GM12878 (cell line): ENCODE results near the gene COL4A3. TPM values are rescaled to one million over a fixed set of nuclear protein-coding genes. Genes with fewer than 3 reads are reported as not detected.

Source experiments
- ATAC-seq: fragments of 200-7000 bp; cut with Tn5 transposase; 3 replicates; pipeline ENCODE4 v1.9.1; 2020; ENCODE audit warnings: mild to moderate bottlenecking, moderate library complexity
- BruUV-seq: library from RNA; stranded (reverse); fragments of 400-500 nt; replicated peaks from 2 replicates; lab custom pipeline; 2021; lab: Mats Ljungman, UMichigan
- CTCF ChIA-PET: fragments of 300-600 bp; sonication (Branson Sonifier 250); formaldehyde crosslinking; extraction: SDS; loops from one replicate; lab custom pipeline; 2021; ENCODE audit warnings: inconsistent platforms; lab: Yijun Ruan, JAX
- POLR2A ChIA-PET: fragments of 350-600 bp; formaldehyde crosslinking; extraction: SDS; loops from one replicate; lab custom pipeline; 2021; ENCODE audit warnings: inconsistent platforms; lab: Charles Lee
- RAD21 ChIA-PET: fragments of 300-600 bp; sonication (Branson Sonifier 250); formaldehyde crosslinking; loops from one replicate; lab custom pipeline; 2023; ENCODE audit warnings: antibody characterized with exemption; ENCODE audit not compliant: unreplicated experiment; lab: Charles Lee
- SMC1A ChIA-PET: fragments of 300-600 bp; sonication (Branson Sonifier 250); formaldehyde crosslinking; loops from one replicate; lab custom pipeline; 2023; ENCODE audit not compliant: unreplicated experiment, uncharacterized antibody; lab: Charles Lee
- DNase-seq: peaks from one replicate; pipeline ENCODE4 v3.0.0-alpha.2; 2011; ENCODE audit warnings: low read depth, low spot score
- FAIRE-seq: peaks from 3 replicates; lab custom pipeline; 2011; peaks lifted over from hg19 to GRCh38; lab: Jason Lieb, UNC
- H2AFZ ChIP-seq: 2 replicates; pipeline ENCODE4 v1.6.0; 2011; ENCODE audit warnings: low read depth, low read length, control low read depth; ENCODE audit not compliant: control insufficient read depth
- H3K27ac ChIP-seq: 2 replicates; pipeline ENCODE4 v1.5.1; 2011; ENCODE audit warnings: control low read depth; ENCODE audit not compliant: control insufficient read depth, insufficient read depth
- H3K27me3 ChIP-seq, 2 experiments: replicated peaks in 1 of 2; 2 replicates each; pipeline versions ENCODE4 v1.6.0 to v1.6.1; 2011; ENCODE audit warnings: low read length in 1 of 2; ENCODE audit not compliant: control insufficient read depth in 2 of 2, insufficient read depth in 2 of 2
- H3K36me3 ChIP-seq, 2 experiments: 2 replicates each; pipeline ENCODE4 v1.5.1; 2011; ENCODE audit warnings: low read length in 1 of 2; ENCODE audit not compliant: control insufficient read depth in 2 of 2, insufficient read depth in 2 of 2
- H3K4me1 ChIP-seq: 2 replicates; pipeline ENCODE4 v1.6.1; 2011; ENCODE audit warnings: mild to moderate bottlenecking, low read length, moderate library complexity, mixed read lengths; ENCODE audit not compliant: control insufficient read depth, insufficient read depth
- H3K4me2 ChIP-seq: 2 replicates; pipeline ENCODE4 v1.6.0; 2011; ENCODE audit warnings: control low read depth; ENCODE audit not compliant: control insufficient read depth, insufficient read depth
- H3K4me3 ChIP-seq: fragments of 200-600 bp; sonication (generic); 2 replicates; pipeline ENCODE4 v1.5.1; 2016
- H3K79me2 ChIP-seq: 2 replicates; pipeline ENCODE4 v1.6.0; 2011; ENCODE audit warnings: low read length; ENCODE audit not compliant: control insufficient read depth, insufficient read depth
- H3K9ac ChIP-seq: 2 replicates; pipeline ENCODE4 v1.8.0; 2011; ENCODE audit warnings: low read length, control low read depth, mixed read lengths; ENCODE audit not compliant: control insufficient read depth, insufficient read depth
- H3K9me3 ChIP-seq: replicated peaks from 3 replicates; pipeline ENCODE4 v1.5.1; 2011; ENCODE audit warnings: mild to moderate bottlenecking, low read length; ENCODE audit not compliant: control insufficient read depth, insufficient read depth
- H4K20me1 ChIP-seq: 2 replicates; pipeline ENCODE4 v1.6.0; 2011; ENCODE audit not compliant: control insufficient read depth, insufficient read depth
- whole genome bisulfite sequencing: methylation state at CpG from one replicate; pipeline ENCODE4 v1.1.6; 2016; ENCODE audit warnings: low lambda C conversion rate; ENCODE audit not compliant: insufficient replicate concordance, insufficient coverage; ENCODE audit errors: missing lambda C conversion rate; 5-methylcytosine and 5-hydroxymethylcytosine counted together
- in situ Hi-C: fragments of 300-500 bp; cut with MboI; formaldehyde crosslinking; loops from 9 replicates; pipeline ENCODE4 v1.14.3; 2018; ENCODE audit warnings: mixed read lengths
- intact Hi-C: fragments of 100-400 bp; cut with micrococcal nuclease; formaldehyde crosslinking; loops from one replicate; pipeline ENCODE4 v1.14.2; 2022; ENCODE audit not compliant: unreplicated experiment
- polyA plus RNA-seq, 11 experiments: library from polyadenylated mRNA; depleted of rRNA in 4 of 11; unstranded in 6 of 11; stranded (reverse) in 5 of 11; fragments of >200 nt; fragmentation: Nextera tagmentation in 4 of 11; fragmentation: Illumina TruSeq in 1 of 11; extraction: Ambion mirVana in 4 of 11; extraction: Trizol in 1 of 11; gene quantifications; 1 replicate in 1 of 11; 2 replicates in 10 of 11; pipeline versions ENCODE4 v1.2.1 to v1.2.3, GENCODE V29; 2011 to 2016; ENCODE audit warnings: inconsistent platforms in 2 of 11, missing spikeins in 2 of 11, low read depth in 1 of 11
- total RNA-seq, 4 experiments: library from RNA; depleted of rRNA in 3 of 4; stranded (reverse); fragments of >200 nt in 3 of 4; fragmentation: Illumina TruSeq in 1 of 4; extraction: Trizol in 1 of 4; gene quantifications; 2 replicates each; pipeline versions ENCODE4 v1.2.1 to v1.2.3, GENCODE V29; 2013 to 2021
- TF ChIP-seq, protein P1 (sequence below): fragments of 150-350 bp; IDR thresholded peaks from 2 replicates; pipeline ENCODE4 v1.6.1; 2016; ENCODE audit warnings: low read depth, low read length

Gene COL4A3
- total and polyA plus RNA-seq, 10 of the 15 experiments (the other 5 are each of a cell fraction or from before 2014, with no cell fraction given), result 0.34 to 10.5 (median 3.8) TPM

- H3K79me2 ChIP-seq, result no peaks in the 10 kb centered on the region
- CTCF ChIA-PET, result no interaction called here
- in situ Hi-C loops, result no loop called here
Measured at GRCh38 chr2:227148106-227148505, 16.3 kb upstream of the COL4A3 start.

More at GRCh38 chr2:227148106-227148505, 16.3 kb upstream of the COL4A3 start:
- DNase-seq (no peak), FAIRE-seq (no peak)
- Histone ChIP-seq H2AFZ (no peak overlapping the region), H4K20me1 (no peaks in the 10 kb centered on the region), H3K36me3 (no peaks in the 10 kb centered on the region)
- TF ChIP-seq, protein P1, sequence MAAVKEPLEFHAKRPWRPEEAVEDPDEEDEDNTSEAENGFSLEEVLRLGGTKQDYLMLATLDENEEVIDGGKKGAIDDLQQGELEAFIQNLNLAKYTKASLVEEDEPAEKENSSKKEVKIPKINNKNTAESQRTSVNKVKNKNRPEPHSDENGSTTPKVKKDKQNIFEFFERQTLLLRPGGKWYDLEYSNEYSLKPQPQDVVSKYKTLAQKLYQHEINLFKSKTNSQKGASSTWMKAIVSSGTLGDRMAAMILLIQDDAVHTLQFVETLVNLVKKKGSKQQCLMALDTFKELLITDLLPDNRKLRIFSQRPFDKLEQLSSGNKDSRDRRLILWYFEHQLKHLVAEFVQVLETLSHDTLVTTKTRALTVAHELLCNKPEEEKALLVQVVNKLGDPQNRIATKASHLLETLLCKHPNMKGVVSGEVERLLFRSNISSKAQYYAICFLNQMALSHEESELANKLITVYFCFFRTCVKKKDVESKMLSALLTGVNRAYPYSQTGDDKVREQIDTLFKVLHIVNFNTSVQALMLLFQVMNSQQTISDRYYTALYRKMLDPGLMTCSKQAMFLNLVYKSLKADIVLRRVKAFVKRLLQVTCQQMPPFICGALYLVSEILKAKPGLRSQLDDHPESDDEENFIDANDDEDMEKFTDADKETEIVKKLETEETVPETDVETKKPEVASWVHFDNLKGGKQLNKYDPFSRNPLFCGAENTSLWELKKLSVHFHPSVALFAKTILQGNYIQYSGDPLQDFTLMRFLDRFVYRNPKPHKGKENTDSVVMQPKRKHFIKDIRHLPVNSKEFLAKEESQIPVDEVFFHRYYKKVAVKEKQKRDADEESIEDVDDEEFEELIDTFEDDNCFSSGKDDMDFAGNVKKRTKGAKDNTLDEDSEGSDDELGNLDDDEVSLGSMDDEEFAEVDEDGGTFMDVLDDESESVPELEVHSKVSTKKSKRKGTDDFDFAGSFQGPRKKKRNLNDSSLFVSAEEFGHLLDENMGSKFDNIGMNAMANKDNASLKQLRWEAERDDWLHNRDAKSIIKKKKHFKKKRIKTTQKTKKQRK, result no peak
- TF ChIP-seq, all 136 proteins: peak for 0
- no peak for ATAC-seq
- 79% methylated on average over 2 of the region's 2 CpGs for WGBS
- Histone ChIP-seq H3K9ac (no peak overlapping the region), H3K4me1 (no peaks in the 10 kb centered on the region), H3K4me3 (no peak overlapping the region), H3K4me2 (no peak overlapping the region), H3K9me3 (peaks cover 2% of the 10 kb centered on the region), H3K27me3 (no peaks in the 10 kb centered on the region), H3K27ac (no peak overlapping the region)
- POLR2A ChIA-PET, result no interaction called here
- RAD21 ChIA-PET, result no interaction called here
- SMC1A ChIA-PET, result no interaction called here
- intact Hi-C loops, result no loop called here
- BruUV-seq, result no TSS peak
